ENCODE data around the gene MCM3AP.

MCM3AP gene

GRCh38 chr21:46190491-46191131 lies 94.8 kb downstream of the MCM3AP start:
- no peak for TF ChIP-seq TSHZ2 (CRISPR knock-in tag; IDR thresholded peaks at IDR 0.05)
- TF ChIP-seq ZFP30 (CRISPR knock-in tag; IDR thresholded peaks at IDR 0.05): no peak
- no peak for TF ChIP-seq BACH2 (CRISPR knock-in tag; IDR thresholded peaks at IDR 0.05; ENCODE audit: borderline replicate concordance)
- no peak for TF ChIP-seq RARB (CRISPR knock-in tag; IDR thresholded peaks at IDR 0.05)
- TF ChIP-seq CREB5 (CRISPR knock-in tag; IDR thresholded peaks at IDR 0.05; ENCODE audit: low read depth): no peak
- no peak for TF ChIP-seq TCF4 (CRISPR knock-in tag; IDR thresholded peaks at IDR 0.05; ENCODE audit: borderline replicate concordance)
- TF ChIP-seq ZNF70 (CRISPR knock-in tag; IDR thresholded peaks at IDR 0.05): no peak
- TF ChIP-seq CSDC2 (CRISPR knock-in tag; IDR thresholded peaks at IDR 0.05): no peak
- TF ChIP-seq PPARA (CRISPR knock-in tag; IDR thresholded peaks at IDR 0.05; ENCODE audit: borderline replicate concordance): no peak
- no peak for TF ChIP-seq OSR1 (CRISPR knock-in tag; IDR thresholded peaks at IDR 0.05)
- TF ChIP-seq ZFP3 (CRISPR knock-in tag; IDR thresholded peaks at IDR 0.05): no peak
- TF ChIP-seq ESRRG (CRISPR knock-in tag; IDR thresholded peaks at IDR 0.05): no peak
- TF ChIP-seq CSRNP3 (CRISPR knock-in tag; IDR thresholded peaks at IDR 0.05): no peak
- no peak for TF ChIP-seq ZNF8 (CRISPR knock-in tag; IDR thresholded peaks at IDR 0.05)
- no peak for TF ChIP-seq ARNTL (CRISPR knock-in tag; IDR thresholded peaks at IDR 0.05; ENCODE audit: borderline replicate concordance, low read depth)
- no peak for TF ChIP-seq TOX (CRISPR knock-in tag; IDR thresholded peaks at IDR 0.05; ENCODE audit: borderline replicate concordance)
- TF ChIP-seq ZNF565 (CRISPR knock-in tag; conservative IDR thresholded peaks at IDR 0.05; ENCODE audit: low read depth): no peak
- no peak for TF ChIP-seq SNAI2 (CRISPR knock-in tag; IDR thresholded peaks at IDR 0.05)
- ATAC-seq: peak; percentile 7; the same call in 1 of the 3 replicates

- TF ChIP-seq ZNF70 (CRISPR knock-in tag; IDR thresholded peaks at IDR 0.05) (no peak), TSHZ2 (CRISPR knock-in tag; IDR thresholded peaks at IDR 0.05) (no peak), ISL1 (CRISPR knock-in tag; IDR thresholded peaks at IDR 0.05) (no peak), CSRNP3 (CRISPR knock-in tag; IDR thresholded peaks at IDR 0.05) (no peak), ZNF8 (CRISPR knock-in tag; IDR thresholded peaks at IDR 0.05) (no peak), CSDC2 (CRISPR knock-in tag; IDR thresholded peaks at IDR 0.05) (no peak), TCF4 (CRISPR knock-in tag; IDR thresholded peaks at IDR 0.05; ENCODE audit: borderline replicate concordance) (no peak), OSR1 (CRISPR knock-in tag; IDR thresholded peaks at IDR 0.05) (no peak), ZNF565 (CRISPR knock-in tag; conservative IDR thresholded peaks at IDR 0.05; ENCODE audit: low read depth) (no peak), CREB5 (CRISPR knock-in tag; IDR thresholded peaks at IDR 0.05; ENCODE audit: low read depth) (no peak), ESRRG (CRISPR knock-in tag; IDR thresholded peaks at IDR 0.05) (no peak), ARNTL (CRISPR knock-in tag; IDR thresholded peaks at IDR 0.05; ENCODE audit: borderline replicate concordance, low read depth) (no peak), GLIS3 (CRISPR knock-in tag; IDR thresholded peaks at IDR 0.05) (no peak), RARB (CRISPR knock-in tag; IDR thresholded peaks at IDR 0.05) (no peak), PATZ1 (CRISPR knock-in tag; IDR thresholded peaks at IDR 0.05; ENCODE audit: borderline replicate concordance) (no peak)
- ATAC-seq: no peak
Observed at GRCh38 chr21:46189959-46190490, 95.4 kb downstream of the MCM3AP start.
